HEK293 (cell line): Measurements from ENCODE around the gene IQCE.

ENCODE experiments used
- CTCF ChIA-PET: fragments of 350-600 bp; formaldehyde crosslinking; extraction: SDS; loops from one replicate; lab custom pipeline; 2021; ENCODE audit warnings: antibody characterized with exemption; lab: Yijun Ruan, JAX
- POLR2A ChIA-PET: fragments of 300-600 bp; formaldehyde crosslinking; extraction: SDS; loops from one replicate; lab custom pipeline; 2020; ENCODE audit warnings: antibody characterized with exemption, inconsistent platforms; lab: Yijun Ruan, JAX
- H3K27ac ChIP-seq: fragments of 200-500 bp; sonication (Bioruptor generic); 2 replicates; pipeline ENCODE4 v1.5.1; 2014; ENCODE audit warnings: low read depth, low read length, control low read depth, inconsistent platforms; ENCODE audit errors: extremely low read depth
- H3K36me3 ChIP-seq, 2 experiments: fragments of 200-500 bp in 1 of 2; sonication (Bioruptor generic) in 1 of 2; 1 replicate in 1 of 2; 2 replicates in 1 of 2; pipeline ENCODE4 v1.5.1; 2014 to 2017; ENCODE audit warnings: inconsistent platforms in 2 of 2, low read length in 2 of 2; ENCODE audit not compliant: control insufficient read depth in 2 of 2, insufficient read depth in 1 of 2
- H3K4me1 ChIP-seq: fragments of 200-500 bp; sonication (Bioruptor generic); 2 replicates; pipeline ENCODE4 v1.5.1; 2014; ENCODE audit warnings: mild to moderate bottlenecking, low read length, inconsistent platforms; ENCODE audit not compliant: control insufficient read depth, insufficient read depth
- H3K4me3 ChIP-seq: 2 replicates; pipeline ENCODE4 v1.5.1; 2011; ENCODE audit warnings: low read depth, mild to moderate bottlenecking, control low read depth, low read length, moderate library complexity
- H3K9me3 ChIP-seq: fragments of 200-500 bp; sonication (Bioruptor generic); 2 replicates; pipeline ENCODE4 v1.5.1; 2014; ENCODE audit warnings: low read depth, low read length, inconsistent platforms; ENCODE audit not compliant: control insufficient read depth, insufficient read depth
- EGR2 ChIP-seq: fragments of 450-650 bp; formaldehyde crosslinking; IDR thresholded peaks from 2 replicates; pipeline ENCODE4 v1.5.1; 2016; ENCODE audit warnings: low read depth, missing biosample characterization, missing genetic modification characterization
- FEZF1 ChIP-seq: fragments of 450-650 bp; formaldehyde crosslinking; IDR thresholded peaks from 2 replicates; pipeline ENCODE4 v1.5.1; 2016; ENCODE audit warnings: missing biosample characterization, missing genetic modification characterization
- KLF1 ChIP-seq: fragments of 450-650 bp; formaldehyde crosslinking; IDR thresholded peaks from 2 replicates; pipeline ENCODE4 v1.5.1; 2016; ENCODE audit warnings: missing biosample characterization, missing genetic modification characterization
- KLF8 ChIP-seq: fragments of 450-650 bp; formaldehyde crosslinking; IDR thresholded peaks from 2 replicates; pipeline ENCODE4 v1.5.1; 2016; ENCODE audit warnings: missing biosample characterization, missing genetic modification characterization
- OVOL3 ChIP-seq: fragments of 450-650 bp; formaldehyde crosslinking; IDR thresholded peaks from 2 replicates; pipeline ENCODE4 v1.5.1; 2016; ENCODE audit warnings: missing biosample characterization, missing genetic modification characterization
- SETDB1 ChIP-seq: IDR thresholded peaks from one replicate; pipeline ENCODE4 v1.6.1; 2017; ENCODE audit warnings: mild to moderate bottlenecking, low read length, moderate library complexity, mixed read lengths; ENCODE audit not compliant: insufficient read length
- SP2 ChIP-seq: fragments of 450-650 bp; formaldehyde crosslinking; IDR thresholded peaks from 2 replicates; pipeline ENCODE4 v1.5.1; 2016; ENCODE audit warnings: missing biosample characterization, missing genetic modification characterization
- SP7 ChIP-seq: fragments of 450-650 bp; formaldehyde crosslinking; IDR thresholded peaks from 2 replicates; pipeline ENCODE4 v1.5.1; 2016; ENCODE audit warnings: missing biosample characterization, missing genetic modification characterization
- ZBTB8A ChIP-seq: fragments of 450-650 bp; formaldehyde crosslinking; IDR thresholded peaks from 2 replicates; pipeline ENCODE4 v1.5.1; 2016; ENCODE audit warnings: missing biosample characterization, missing genetic modification characterization
- ZFHX2 ChIP-seq: fragments of 450-650 bp; formaldehyde crosslinking; conservative IDR thresholded peaks from 2 replicates; pipeline ENCODE4 v1.5.1; 2016; ENCODE audit warnings: missing biosample characterization, missing genetic modification characterization
- ZFP69B ChIP-seq: fragments of 450-650 bp; formaldehyde crosslinking; IDR thresholded peaks from 2 replicates; pipeline ENCODE4 v1.5.1; 2016; ENCODE audit warnings: missing biosample characterization, missing genetic modification characterization
- ZNF112 ChIP-seq: fragments of 450-650 bp; formaldehyde crosslinking; IDR thresholded peaks from 2 replicates; pipeline ENCODE4 v1.5.0; 2017; ENCODE audit warnings: missing biosample characterization, missing genetic modification characterization
- ZNF138 ChIP-seq: fragments of 450-650 bp; formaldehyde crosslinking; IDR thresholded peaks from 2 replicates; pipeline ENCODE4 v1.5.1; 2016; ENCODE audit warnings: missing biosample characterization, missing genetic modification characterization, borderline replicate concordance
- ZNF169 ChIP-seq: fragments of 450-650 bp; formaldehyde crosslinking; IDR thresholded peaks from 2 replicates; pipeline ENCODE4 v1.5.1; 2016; ENCODE audit warnings: missing biosample characterization, missing genetic modification characterization
- ZNF175 ChIP-seq: fragments of 450-650 bp; formaldehyde crosslinking; IDR thresholded peaks from 2 replicates; pipeline ENCODE4 v1.5.1; 2016; ENCODE audit warnings: missing biosample characterization, missing genetic modification characterization
- ZNF302 ChIP-seq: fragments of 450-650 bp; formaldehyde crosslinking; IDR thresholded peaks from 2 replicates; pipeline ENCODE4 v1.5.1; 2016; ENCODE audit warnings: missing biosample characterization, missing genetic modification characterization, low read depth
- ZNF341 ChIP-seq: fragments of 450-650 bp; formaldehyde crosslinking; IDR thresholded peaks from 2 replicates; pipeline ENCODE4; 2016; ENCODE audit warnings: low read depth, missing biosample characterization, missing genetic modification characterization
- ZNF426 ChIP-seq: fragments of 450-650 bp; formaldehyde crosslinking; IDR thresholded peaks from 2 replicates; pipeline ENCODE4 v1.5.1; 2017; ENCODE audit warnings: missing biosample characterization, missing genetic modification characterization, mild to moderate bottlenecking, inconsistent platforms, moderate library complexity
- ZNF561 ChIP-seq: fragments of 450-650 bp; IDR thresholded peaks from 2 replicates; pipeline ENCODE4 v1.5.1; 2018; ENCODE audit warnings: missing biosample characterization, missing genetic modification characterization, borderline replicate concordance
- ZNF610 ChIP-seq: fragments of 450-650 bp; formaldehyde crosslinking; IDR thresholded peaks from 2 replicates; pipeline ENCODE4 v1.5.1; 2016; ENCODE audit warnings: missing biosample characterization, missing genetic modification characterization, borderline replicate concordance
- ZNF664 ChIP-seq: fragments of 450-650 bp; formaldehyde crosslinking; IDR thresholded peaks from 2 replicates; pipeline ENCODE4 v1.5.1; 2016; ENCODE audit warnings: missing biosample characterization, missing genetic modification characterization
- TF ChIP-seq, protein P1 (sequence below): fragments of 450-650 bp; formaldehyde crosslinking; optimal IDR thresholded peaks from 2 replicates; pipeline ENCODE3; 2016; ENCODE audit warnings: missing biosample characterization, mild to moderate bottlenecking, missing genetic modification characterization
- TF ChIP-seq, protein P2 (sequence below): fragments of 450-650 bp; formaldehyde crosslinking; IDR thresholded peaks from 2 replicates; pipeline ENCODE4 v1.5.1; 2017; ENCODE audit warnings: missing biosample characterization, mild to moderate bottlenecking, missing genetic modification characterization, moderate library complexity
- TF ChIP-seq, protein P3 (sequence below): fragments of 450-650 bp; formaldehyde crosslinking; IDR thresholded peaks from 2 replicates; pipeline ENCODE4 v1.5.1; 2016; ENCODE audit warnings: missing biosample characterization, missing genetic modification characterization
- TF ChIP-seq, protein P4 (sequence below): fragments of 450-650 bp; formaldehyde crosslinking; IDR thresholded peaks from 2 replicates; pipeline ENCODE4 v1.5.1; 2016; ENCODE audit warnings: missing biosample characterization, missing genetic modification characterization

Gene IQCE

DNA sequence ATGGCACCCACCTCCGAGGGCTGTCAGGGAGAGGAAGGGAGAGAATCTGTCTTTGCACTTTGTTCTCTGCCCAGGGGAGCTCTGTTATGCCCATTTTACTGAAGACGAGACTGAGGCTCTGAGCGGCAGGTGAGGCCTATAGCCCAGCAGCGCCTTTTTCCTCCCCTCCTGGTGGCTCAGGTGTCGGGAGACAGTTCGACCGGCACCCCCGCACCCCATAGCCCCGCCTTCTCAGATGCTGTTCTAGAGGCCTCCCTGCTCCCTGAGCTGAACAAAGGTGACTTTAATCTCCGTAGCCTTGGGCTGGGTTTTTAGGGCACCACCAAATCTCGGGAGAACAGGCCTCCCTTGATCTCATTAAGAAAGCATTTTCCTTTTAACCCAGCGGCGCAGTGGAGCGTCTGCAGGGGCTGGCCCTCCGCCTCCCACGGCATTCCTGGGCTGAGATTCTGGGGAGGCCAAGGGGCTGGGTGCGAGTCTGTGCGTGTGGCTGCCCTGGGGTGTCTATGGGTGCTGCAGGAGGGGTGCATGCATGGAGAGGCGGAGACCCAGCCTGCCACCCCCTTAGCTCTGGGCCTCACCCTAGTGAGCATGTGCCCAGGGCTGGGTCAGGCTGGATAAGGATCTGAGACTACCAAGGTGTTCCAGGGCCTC is 35.9 kb upstream of the IQCE start:
- TF ChIP-seq ZFP69B (tag by site-specific recombination) (no peak), ZNF341 (tag by site-specific recombination) (peak; percentile 27; the same call in 1 of the 2 replicates), ZNF426 (tag by site-specific recombination) (no peak), FEZF1 (tag by site-specific recombination) (no peak), ZNF610 (tag by site-specific recombination) (no peak), ZFHX2 (peak; percentile 27; the same call in 1 of the 2 replicates), ZNF664 (tag by site-specific recombination) (no peak), ZBTB8A (tag by site-specific recombination) (peak; percentile 57; the same call in 1 of the 2 replicates), ZNF138 (tag by site-specific recombination) (no peak), ZNF561 (tag by site-specific recombination) (no peak)
- TF ChIP-seq, protein P1, sequence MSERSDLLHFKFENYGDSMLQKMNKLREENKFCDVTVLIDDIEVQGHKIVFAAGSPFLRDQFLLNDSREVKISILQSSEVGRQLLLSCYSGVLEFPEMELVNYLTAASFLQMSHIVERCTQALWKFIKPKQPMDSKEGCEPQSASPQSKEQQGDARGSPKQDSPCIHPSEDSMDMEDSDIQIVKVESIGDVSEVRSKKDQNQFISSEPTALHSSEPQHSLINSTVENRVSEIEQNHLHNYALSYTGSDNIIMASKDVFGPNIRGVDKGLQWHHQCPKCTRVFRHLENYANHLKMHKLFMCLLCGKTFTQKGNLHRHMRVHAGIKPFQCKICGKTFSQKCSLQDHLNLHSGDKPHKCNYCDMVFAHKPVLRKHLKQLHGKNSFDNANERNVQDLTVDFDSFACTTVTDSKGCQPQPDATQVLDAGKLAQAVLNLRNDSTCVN (tag by site-specific recombination), result no peak
- H3K4me3 ChIP-seq, result no peak overlapping the region
- H3K36me3 ChIP-seq, result no peaks in the 10 kb centered on the region
- no peaks in the 10 kb centered on the region for H3K9me3 ChIP-seq
- peaks cover 11% of the 10 kb centered on the region for H3K4me1 ChIP-seq
- no peak overlapping the region for H3K27ac ChIP-seq
- ChIA-PET CTCF (no interaction called here), POLR2A (interaction anchor here (0.6 to 1.5 kb wide), 2 partner anchors 29 to 120 kb away, joined by 3 read pairs; no protein-coding TSS in a partner anchor)

DNA sequence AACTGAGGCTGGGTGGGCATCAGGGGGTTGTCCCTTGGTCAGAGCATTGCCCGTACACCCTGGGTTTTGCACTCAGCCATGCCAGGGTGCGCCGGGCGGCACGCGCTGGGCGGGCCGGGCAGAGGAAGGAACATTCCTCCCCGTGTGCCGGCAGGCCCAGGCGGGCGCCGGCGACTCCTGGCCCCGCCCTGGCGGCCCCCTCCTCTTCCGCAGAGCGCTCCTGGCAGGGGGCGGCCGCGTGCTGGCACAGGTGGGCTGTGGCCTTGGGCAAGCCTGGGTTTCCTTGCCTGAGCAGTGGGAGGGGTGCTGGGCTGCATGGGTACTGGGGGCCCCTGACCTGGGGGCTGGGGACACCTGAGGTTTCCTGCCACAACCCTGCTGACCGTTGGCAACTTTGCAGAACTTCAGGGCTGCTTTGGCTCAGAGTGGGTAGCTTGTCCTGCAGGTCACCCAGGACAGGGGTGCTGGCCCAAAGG is 35.3 kb upstream of the IQCE start:
- ChIA-PET CTCF (no interaction called here), POLR2A (no interaction called here)
- no peaks in the 10 kb centered on the region for H3K36me3 ChIP-seq
- no peak for TF ChIP-seq ZNF610 (tag by site-specific recombination)
- no peak for TF ChIP-seq OVOL3 (tag by site-specific recombination)
- no peak overlapping the region; the same call in 1 of the 2 replicates for H3K4me3 ChIP-seq
- no peak overlapping the region for H3K27ac ChIP-seq
- H3K4me1 ChIP-seq, result peaks cover 14% of the 10 kb centered on the region
- H3K9me3 ChIP-seq, result no peaks in the 10 kb centered on the region

DNA sequence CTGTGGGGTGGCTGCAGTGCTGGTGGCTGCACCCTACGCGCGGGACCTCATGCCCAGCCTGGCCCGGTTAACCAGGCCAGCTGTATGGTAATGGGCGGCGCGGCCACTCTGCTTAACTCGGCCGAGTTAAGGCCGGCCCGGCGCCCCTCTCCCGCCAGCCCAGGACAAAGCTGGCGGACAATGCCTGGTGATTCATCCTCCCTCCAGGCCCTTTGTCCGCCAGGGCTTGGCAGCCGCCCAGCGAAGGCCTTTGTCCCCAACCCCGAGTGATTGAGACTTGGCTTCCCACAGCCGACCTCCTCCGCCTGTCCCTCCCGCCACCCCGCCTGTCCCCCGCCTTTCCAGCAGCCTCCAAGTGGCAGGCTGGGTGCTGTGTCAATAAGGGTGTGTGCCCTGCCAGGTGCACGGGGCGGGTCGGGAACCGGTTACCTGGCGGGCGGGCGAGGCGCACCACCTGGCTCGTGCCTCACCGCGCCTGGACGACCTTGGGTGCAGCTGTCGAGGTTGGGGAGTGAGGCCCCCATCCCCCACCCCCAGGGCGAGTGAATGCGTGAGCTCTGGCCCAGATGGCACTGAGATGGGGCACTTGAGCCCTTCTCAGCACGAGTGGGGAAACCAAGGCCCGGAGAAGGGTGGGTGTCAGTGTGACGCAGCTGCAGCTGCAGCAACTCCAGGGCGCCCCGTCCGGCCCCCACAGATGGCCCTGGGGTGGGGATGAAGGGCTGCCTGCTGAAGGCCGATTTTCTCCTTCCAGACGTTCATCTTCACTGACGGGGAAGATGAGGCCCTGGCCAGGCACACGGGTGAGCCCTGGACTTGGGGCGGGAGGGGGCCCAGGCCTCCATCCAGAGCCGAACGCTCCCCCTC is 34.6 kb upstream of the IQCE start:
- H3K4me3 ChIP-seq, result no peak overlapping the region
- TF ChIP-seq ZNF112 (tag by site-specific recombination), result no peak
- peak; percentile 99 for TF ChIP-seq KLF1 (tag by site-specific recombination)
- TF ChIP-seq ZNF561 (tag by site-specific recombination), result no peak
- TF ChIP-seq ZNF175 (tag by site-specific recombination), result no peak
- TF ChIP-seq ZNF341 (tag by site-specific recombination), result no peak
- TF ChIP-seq EGR2 (tag by site-specific recombination), result peak; percentile 71
- TF ChIP-seq, protein P2, sequence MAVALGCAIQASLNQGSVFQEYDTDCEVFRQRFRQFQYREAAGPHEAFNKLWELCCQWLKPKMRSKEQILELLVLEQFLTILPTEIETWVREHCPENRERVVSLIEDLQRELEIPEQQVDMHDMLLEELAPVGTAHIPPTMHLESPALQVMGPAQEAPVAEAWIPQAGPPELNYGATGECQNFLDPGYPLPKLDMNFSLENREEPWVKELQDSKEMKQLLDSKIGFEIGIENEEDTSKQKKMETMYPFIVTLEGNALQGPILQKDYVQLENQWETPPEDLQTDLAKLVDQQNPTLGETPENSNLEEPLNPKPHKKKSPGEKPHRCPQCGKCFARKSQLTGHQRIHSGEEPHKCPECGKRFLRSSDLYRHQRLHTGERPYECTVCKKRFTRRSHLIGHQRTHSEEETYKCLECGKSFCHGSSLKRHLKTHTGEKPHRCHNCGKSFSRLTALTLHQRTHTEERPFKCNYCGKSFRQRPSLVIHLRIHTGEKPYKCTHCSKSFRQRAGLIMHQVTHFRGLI (tag by site-specific recombination), result no peak
- TF ChIP-seq, protein P3, sequence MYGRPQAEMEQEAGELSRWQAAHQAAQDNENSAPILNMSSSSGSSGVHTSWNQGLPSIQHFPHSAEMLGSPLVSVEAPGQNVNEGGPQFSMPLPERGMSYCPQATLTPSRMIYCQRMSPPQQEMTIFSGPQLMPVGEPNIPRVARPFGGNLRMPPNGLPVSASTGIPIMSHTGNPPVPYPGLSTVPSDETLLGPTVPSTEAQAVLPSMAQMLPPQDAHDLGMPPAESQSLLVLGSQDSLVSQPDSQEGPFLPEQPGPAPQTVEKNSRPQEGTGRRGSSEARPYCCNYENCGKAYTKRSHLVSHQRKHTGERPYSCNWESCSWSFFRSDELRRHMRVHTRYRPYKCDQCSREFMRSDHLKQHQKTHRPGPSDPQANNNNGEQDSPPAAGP, result peak; percentile 78; the same call in 1 of the 2 replicates
- TF ChIP-seq, protein P4, sequence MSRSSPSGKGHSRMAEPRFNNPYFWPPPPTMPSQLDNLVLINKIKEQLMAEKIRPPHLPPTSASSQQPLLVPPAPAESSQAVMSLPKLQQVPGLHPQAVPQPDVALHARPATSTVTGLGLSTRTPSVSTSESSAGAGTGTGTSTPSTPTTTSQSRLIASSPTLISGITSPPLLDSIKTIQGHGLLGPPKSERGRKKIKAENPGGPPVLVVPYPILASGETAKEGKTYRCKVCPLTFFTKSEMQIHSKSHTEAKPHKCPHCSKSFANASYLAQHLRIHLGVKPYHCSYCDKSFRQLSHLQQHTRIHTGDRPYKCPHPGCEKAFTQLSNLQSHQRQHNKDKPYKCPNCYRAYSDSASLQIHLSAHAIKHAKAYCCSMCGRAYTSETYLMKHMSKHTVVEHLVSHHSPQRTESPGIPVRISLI (tag by site-specific recombination), result no peak
- TF ChIP-seq SP7 (tag by site-specific recombination), result peak; percentile 54
- TF ChIP-seq SETDB1, result no peak
- no peak for TF ChIP-seq ZNF169 (tag by site-specific recombination)
- 0 out of 2 replicates have a peak, but pooled peaks have one; percentile 10 for TF ChIP-seq SP2 (tag by site-specific recombination)
- no peak for TF ChIP-seq ZNF302 (tag by site-specific recombination)
- peak; percentile 55; the same call in 1 of the 2 replicates for TF ChIP-seq KLF8 (tag by site-specific recombination)

More for the DNA sequence above, 34.6 kb upstream of the IQCE start:
- ChIA-PET POLR2A (no interaction called here), CTCF (no interaction called here)
- Histone ChIP-seq H3K4me1 (peaks cover 12% of the 10 kb centered on the region), H3K36me3 (no peaks in the 10 kb centered on the region), H3K9me3 (no peaks in the 10 kb centered on the region), H3K27ac (no peak overlapping the region)
